Esophagus squamous epithelium (tissue), 4 donors: ENCODE measurements around the gene IFIH1.

Experiments
- CTCF ChIP-seq, 6 experiments: fragments of 450-650 bp in 4 of 6; fragments of 200-600 bp in 2 of 6; sonication (generic) in 2 of 6; IDR thresholded peaks; one replicate each; pipeline ENCODE4 v1.5.1; 2016 to 2019; ENCODE audit warnings: antibody characterized with exemption in 6 of 6, mild to moderate bottlenecking in 4 of 6, moderate library complexity in 4 of 6
- POLR2A ChIP-seq, 4 donors: fragments of 450-650 bp; IDR thresholded peaks; one replicate each; pipeline ENCODE4 v1.6.1; 2017; ENCODE audit warnings: antibody characterized with exemption in 4 of 4, mild to moderate bottlenecking in 4 of 4, moderate library complexity in 3 of 4

- no peak for TF ChIP-seq CTCF (IDR thresholded peaks at IDR 0.05)
- TF ChIP-seq POLR2A (IDR thresholded peaks at IDR 0.05): no peak
Measured at GRCh38 chr2:162305901-162306300, 12.6 kb downstream of the IFIH1 start.
